ENCODE results near the gene BEND7. TPM values are rescaled to one million over a fixed set of nuclear protein-coding genes. Genes with fewer than 3 reads are reported as not detected.
"Not testable (repeated sequence)": the region's sequence is repeated elsewhere in the genome, so short reads cannot be mapped to it uniquely, and the experiment has no call there.

The BEND7 gene
- total RNA-seq, 4 donors from 2014 or later = 9.7 to 22.2 (median 14.3) TPM

DNA sequence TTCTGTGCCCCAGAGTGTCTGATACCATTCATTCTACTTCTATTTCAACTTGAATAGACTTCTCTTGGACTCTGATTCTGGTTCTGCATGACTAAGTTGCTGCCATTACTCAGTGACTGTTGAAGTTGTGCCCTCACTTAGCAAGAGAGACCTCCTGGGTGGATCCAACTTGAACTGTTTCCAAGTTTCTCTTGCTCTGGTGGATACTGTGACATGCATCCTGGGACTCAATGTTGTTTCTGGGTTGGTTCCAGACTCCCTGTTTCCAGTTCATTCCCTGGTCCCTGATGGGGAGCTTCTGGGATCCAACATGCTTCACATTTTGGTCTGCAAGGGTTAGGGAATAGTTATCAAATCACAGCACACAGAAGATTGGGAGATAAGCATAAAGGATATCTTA, 31.8 kb upstream of the BEND7 start:
- ATAC-seq (ENCODE audit: low FRiP score) (no peak), DNase-seq (ENCODE audit: low spot score) (no peak)
- TF ChIP-seq CTCF (IDR thresholded peaks at IDR 0.05) = no peak

DNA sequence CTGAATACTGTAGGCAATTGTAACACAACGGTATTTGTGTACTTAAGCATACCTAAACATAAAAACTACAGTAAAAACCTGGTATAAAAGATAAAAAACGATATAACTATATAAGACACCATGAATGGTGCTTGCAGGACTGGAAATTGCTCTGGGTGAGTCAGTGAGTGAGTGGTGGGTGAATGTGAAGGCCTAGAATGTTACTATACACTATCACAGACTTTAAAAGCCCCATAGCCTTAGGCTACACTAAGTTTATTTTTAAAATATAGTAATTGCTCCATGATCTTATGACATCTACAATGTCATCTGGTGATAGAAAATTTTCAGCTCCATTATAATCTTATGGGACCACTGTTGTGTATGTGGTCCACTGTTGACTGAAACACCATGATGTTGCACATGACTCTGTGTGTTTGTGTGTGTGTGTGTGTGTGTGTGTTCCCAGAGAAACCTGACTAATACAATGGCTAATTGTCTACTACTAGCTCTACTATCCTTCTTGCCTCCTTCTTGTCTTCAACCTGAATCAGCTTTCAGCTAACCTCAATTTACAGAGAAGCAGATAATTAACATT, 30.4 kb upstream of the BEND7 start:
- DNase-seq (ENCODE audit: low spot score) (no peak), ATAC-seq (ENCODE audit: low FRiP score) (no peak)
- no peak for TF ChIP-seq CTCF (IDR thresholded peaks at IDR 0.05)

DNA sequence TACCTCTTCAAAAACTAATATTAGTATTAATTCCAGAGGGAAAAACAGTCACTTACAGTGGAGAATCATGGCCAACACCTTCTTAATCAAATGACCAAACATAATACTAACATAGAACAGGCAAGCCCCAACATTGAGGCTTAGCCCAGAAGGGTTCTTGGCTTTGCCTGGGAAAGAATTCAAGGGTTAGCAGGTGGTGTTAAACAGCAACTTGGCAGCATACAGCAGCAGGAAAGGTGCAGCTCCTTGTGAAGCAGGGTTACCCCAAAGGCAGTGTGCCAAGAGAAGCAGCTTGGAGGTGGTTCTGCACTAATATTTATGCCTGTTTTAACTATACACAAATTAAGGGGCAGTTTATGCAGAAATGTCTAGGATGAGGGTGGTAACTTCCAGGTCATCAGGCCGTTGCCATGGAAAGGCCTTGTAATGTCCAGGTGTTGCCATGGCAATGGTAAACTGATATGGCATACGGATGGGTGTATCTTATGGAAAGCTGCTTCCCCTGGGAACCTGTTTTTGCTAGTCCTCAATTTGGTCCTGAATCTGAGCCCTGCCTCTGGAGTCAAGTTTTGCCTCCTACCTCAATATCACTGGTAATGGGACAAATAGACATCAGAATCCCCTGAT, 27.2 kb upstream of the BEND7 start:
- TF ChIP-seq CTCF (IDR thresholded peaks at IDR 0.05) = no peak
- DNase-seq (ENCODE audit: low spot score) = no peak
- no peak for ATAC-seq (ENCODE audit: low FRiP score)

DNA sequence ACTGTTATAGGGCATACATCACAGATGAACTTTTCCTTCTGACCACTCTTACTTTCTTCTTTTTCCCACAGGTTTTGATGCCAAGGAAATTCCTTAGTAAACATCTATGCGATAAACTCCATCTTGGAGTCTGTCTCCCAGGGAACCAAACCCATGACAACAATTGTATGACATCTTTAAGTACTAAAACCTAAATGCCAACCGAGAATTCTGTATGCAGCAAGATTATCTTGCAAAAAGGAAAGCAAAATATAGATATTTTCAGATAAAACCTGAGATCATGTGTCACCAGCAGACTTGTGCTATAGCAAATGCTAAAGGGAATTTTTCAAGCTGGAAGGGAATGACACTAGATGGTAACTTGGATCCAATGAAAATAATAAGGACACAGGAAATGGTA, 22.0 kb upstream of the BEND7 start:
- DNase-seq (ENCODE audit: low spot score) = no peak
- TF ChIP-seq CTCF (IDR thresholded peaks at IDR 0.05) = no peak
- no peak for ATAC-seq (ENCODE audit: low FRiP score)

DNA sequence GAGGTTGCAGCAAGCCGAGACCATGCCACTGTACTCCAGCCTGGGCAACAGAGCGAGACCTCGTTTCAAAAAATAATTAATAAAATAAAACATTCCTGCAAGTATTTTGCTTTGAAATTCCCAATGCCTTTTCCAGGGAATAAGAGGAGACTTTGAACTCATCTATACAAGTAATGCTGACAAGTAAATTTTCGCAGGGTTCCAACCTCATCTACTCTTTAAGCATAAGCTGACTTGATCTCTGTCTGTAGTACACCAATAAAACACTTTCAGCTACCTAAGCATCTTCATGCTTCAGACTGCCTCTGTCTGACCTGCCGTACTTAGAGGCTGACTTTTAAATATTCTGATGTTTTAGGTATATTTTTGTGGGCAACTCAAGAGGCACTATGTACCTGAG, 13.7 kb upstream of the BEND7 start:
- no peak for TF ChIP-seq CTCF (IDR thresholded peaks at IDR 0.05)
- ATAC-seq (ENCODE audit: low FRiP score) (no peak), DNase-seq (ENCODE audit: low spot score) (no peak)

DNA sequence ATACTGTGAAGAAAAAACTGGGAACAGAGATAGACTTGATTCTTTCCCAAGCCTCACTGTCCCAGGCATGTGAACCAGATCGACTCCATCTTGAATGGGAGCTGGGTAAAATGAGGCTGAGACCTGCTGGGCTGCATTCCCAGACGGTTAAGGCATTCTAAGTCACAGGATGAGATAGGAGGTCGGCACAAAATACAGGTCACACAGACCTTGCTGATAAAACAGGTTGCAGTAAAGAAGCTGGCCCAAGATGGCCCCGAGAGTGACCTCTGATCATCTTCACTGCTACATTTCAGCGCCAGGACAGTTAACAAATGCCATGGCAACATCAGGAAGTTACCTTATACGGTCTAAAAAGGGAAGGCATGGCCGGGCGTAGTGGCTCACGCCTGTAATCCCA, 9.2 kb upstream of the BEND7 start:
- not testable (repeated sequence) for ATAC-seq (ENCODE audit: low FRiP score); DNase-seq (ENCODE audit: low spot score)

DNA sequence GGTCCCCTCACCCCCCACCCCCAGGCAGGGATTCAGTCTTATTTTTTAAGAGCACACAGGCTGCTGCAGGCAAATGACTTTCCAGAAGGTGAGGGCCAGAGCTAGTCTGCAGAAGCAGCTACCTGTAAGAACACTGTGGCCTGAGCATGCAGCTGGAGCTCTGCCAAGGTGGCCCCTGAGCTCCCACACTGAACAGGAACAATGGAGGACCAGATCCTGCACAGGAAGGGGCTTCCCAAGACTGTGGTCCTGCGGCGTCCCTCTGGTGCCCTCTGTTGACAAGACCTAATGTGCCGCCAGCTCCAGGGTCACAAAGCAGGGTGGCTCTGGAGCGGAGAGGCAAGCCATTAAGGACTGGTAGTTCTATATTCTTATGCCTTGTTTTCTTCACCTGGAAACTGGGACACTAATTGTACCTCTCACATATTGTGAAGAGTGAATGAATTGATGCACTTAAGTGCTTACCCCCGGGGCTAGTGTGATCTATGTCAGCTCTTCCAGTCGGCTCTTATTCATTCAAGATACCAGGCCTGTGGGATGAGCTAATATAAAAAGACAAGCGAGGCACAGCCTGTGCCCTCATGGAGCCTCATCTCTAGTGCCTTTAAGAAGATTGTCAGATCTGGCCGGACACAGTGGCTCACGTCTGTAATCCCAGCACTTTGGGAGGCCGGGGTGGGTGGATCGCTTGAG, 8.0 kb upstream of the BEND7 start:
- ATAC-seq (ENCODE audit: low FRiP score) = no peak
- TF ChIP-seq CTCF (IDR thresholded peaks at IDR 0.05) = no peak
- DNase-seq (ENCODE audit: low spot score) = no peak

Data from omental fat pad (tissue), 4 donors.